ENCODE data around the gene DRAXIN.

GRCh38 chr1:11705596-11705995, 14.1 kb downstream of the DRAXIN start:
- no peak for TF ChIP-seq EZH2 (IDR thresholded peaks at IDR 0.05)
- TF ChIP-seq POLR2AphosphoS5 (IDR thresholded peaks at IDR 0.05; ENCODE audit: borderline replicate concordance, low read depth, low read length), result no peak
- TF ChIP-seq FOXP2 (optimal IDR thresholded peaks at IDR 0.05; ENCODE audit: control extremely low read depth, extremely low read length, insufficient read depth), result no peak

Data from SK-N-MC (cell line).